VCaP (cell line): ENCODE results near the gene C2CD2.

ENCODE experiments used
- H3K27ac ChIP-seq: fragments of 450-650 bp; 2 replicates; pipeline ENCODE4 v1.5.1; 2017
- CTCF ChIP-seq: fragments of 450-650 bp; conservative IDR thresholded peaks from 2 replicates; pipeline ENCODE4 v1.5.1; 2017; ENCODE audit warnings: mild to moderate bottlenecking, moderate library complexity

The C2CD2 gene

GRCh38 chr21:41933313-41934079, 20.3 kb downstream of the C2CD2 start:
- peak; percentile 78 for TF ChIP-seq CTCF

GRCh38 chr21:41932576-41933312, 21.1 kb downstream of the C2CD2 start:
- no peak for TF ChIP-seq CTCF
- H3K27ac ChIP-seq = peak overlapping the region; percentile 90

More at GRCh38 chr21:41933313-41934079, 20.3 kb downstream of the C2CD2 start:
- peak overlapping the region; percentile 90 for H3K27ac ChIP-seq

- TF ChIP-seq CTCF = no peak
- peak overlapping the region; percentile 90 for H3K27ac ChIP-seq
Observed at GRCh38 chr21:41932191-41932575, 21.6 kb downstream of the C2CD2 start.

- H3K27ac ChIP-seq = peak overlapping the region; percentile 7; the same call in 1 of the 2 replicates
- no peak for TF ChIP-seq CTCF
Observed at GRCh38 chr21:41931041-41931451, 22.8 kb downstream of the C2CD2 start.

GRCh38 chr21:41929248-41929647, 24.6 kb downstream of the C2CD2 start:
- no peak overlapping the region for H3K27ac ChIP-seq
- no peak for TF ChIP-seq CTCF

- no peak for TF ChIP-seq CTCF
- H3K27ac ChIP-seq = no peak overlapping the region
Observed at GRCh38 chr21:41928621-41929220, 25.1 kb downstream of the C2CD2 start.

- no peak for TF ChIP-seq CTCF
Observed at GRCh38 chr21:41927727-41928409, 25.9 kb downstream of the C2CD2 start.

More at GRCh38 chr21:41927727-41928409, 25.9 kb downstream of the C2CD2 start:
- peak overlapping the region; percentile 76; the same call in 1 of the 2 replicates for H3K27ac ChIP-seq
